Endothelial cell of umbilical vein (primary cell): ENCODE data around the gene MOB1A. TPM values are rescaled to one million over a fixed set of nuclear protein-coding genes. Genes with fewer than 3 reads are reported as not detected.

Experiments used
- BruUV-seq: library from RNA; stranded (reverse); fragments of 400-500 nt; replicated peaks from 2 replicates; lab custom pipeline; 2021; lab: Mats Ljungman, UMichigan
- CTCF ChIA-PET: fragments of 300-600, 350-600 bp; sonication (Branson Sonifier 250); formaldehyde crosslinking; loops from one replicate; lab custom pipeline; 2021; ENCODE audit warnings: antibody characterized with exemption, inconsistent platforms; lab: Charles Lee
- POLR2A ChIA-PET: fragments of 300-600, 350-600 bp; sonication (Branson Sonifier 250); formaldehyde crosslinking; loops from one replicate; lab custom pipeline; 2021; ENCODE audit warnings: antibody characterized with exemption, inconsistent platforms; lab: Charles Lee
- DNase-seq: peaks from one replicate; pipeline ENCODE4 v3.0.0-alpha.2; 2011; ENCODE audit warnings: low read depth, low spot score
- FAIRE-seq: peaks from 2 replicates; lab custom pipeline; 2011; peaks lifted over from hg19 to GRCh38; lab: Jason Lieb, UNC
- H2AFZ ChIP-seq: 2 replicates; pipeline ENCODE4 v1.6.0; 2012; ENCODE audit warnings: low read depth, low read length, control low read depth, inconsistent platforms
- H3K27ac ChIP-seq: 2 replicates; pipeline ENCODE4 v1.5.1; 2011; ENCODE audit warnings: low read depth, mild to moderate bottlenecking, control low read depth, low read length, moderate library complexity; ENCODE audit not compliant: insufficient read depth
- H3K27me3 ChIP-seq, 2 experiments: 2 replicates each; pipeline versions ENCODE4 v1.6.0 to v1.6.1; 2011; ENCODE audit warnings: low read length in 2 of 2, mixed read lengths in 1 of 2; ENCODE audit not compliant: control insufficient read depth in 2 of 2, insufficient read depth in 2 of 2
- H3K36me3 ChIP-seq, 2 experiments: 2 replicates in 1 of 2; 3 replicates in 1 of 2; pipeline ENCODE4 v1.5.1; 2011; ENCODE audit warnings: low read length in 2 of 2, mild to moderate bottlenecking in 1 of 2, moderate library complexity in 1 of 2; ENCODE audit not compliant: control insufficient read depth in 2 of 2, insufficient read depth in 2 of 2; ENCODE audit errors: extremely low read depth in 1 of 2
- H3K4me1 ChIP-seq: 3 replicates; pipeline ENCODE4 v1.5.1; 2011; ENCODE audit warnings: mild to moderate bottlenecking, low read length; ENCODE audit not compliant: control insufficient read depth, insufficient read depth; ENCODE audit errors: extremely low read depth
- H3K4me2 ChIP-seq: 2 replicates; pipeline ENCODE4 v1.6.1; 2011; ENCODE audit warnings: low read length, control low read depth, mixed read lengths; ENCODE audit not compliant: insufficient read depth
- H3K4me3 ChIP-seq, 3 experiments: fragments of 200-600 bp in 1 of 3; sonication (generic), shearing (Covaris generic) in 1 of 3; replicated peaks in 1 of 3; 2 replicates each; pipeline ENCODE4 v1.5.1; 2011 to 2016; ENCODE audit warnings: control low read depth in 3 of 3, low read length in 3 of 3, mild to moderate bottlenecking in 2 of 3, inconsistent platforms in 1 of 3, low read depth in 1 of 3, moderate library complexity in 1 of 3; ENCODE audit not compliant: insufficient read depth in 1 of 3
- H3K79me2 ChIP-seq: 2 replicates; pipeline ENCODE4 v1.6.0; 2012; ENCODE audit warnings: low read length, inconsistent platforms; ENCODE audit not compliant: control insufficient read depth, insufficient read depth
- H3K9ac ChIP-seq: replicated peaks from 2 replicates; pipeline ENCODE3; 2011; ENCODE audit warnings: low read length, control low read depth; ENCODE audit not compliant: insufficient read depth; ENCODE audit errors: extremely low read depth
- H3K9me1 ChIP-seq: replicated peaks from 3 replicates; pipeline ENCODE4 v1.6.0; 2011; ENCODE audit warnings: mild to moderate bottlenecking, low read length; ENCODE audit not compliant: control insufficient read depth, insufficient read depth; ENCODE audit errors: extremely low read depth
- H3K9me3 ChIP-seq: replicated peaks from 2 replicates; pipeline ENCODE4 v1.5.1; 2012; ENCODE audit warnings: low read length, inconsistent platforms; ENCODE audit not compliant: control insufficient read depth, insufficient read depth
- H4K20me1 ChIP-seq: replicated peaks from 2 replicates; pipeline ENCODE3; 2011; ENCODE audit warnings: mild to moderate bottlenecking, low read length; ENCODE audit not compliant: control insufficient read depth, insufficient read depth; ENCODE audit errors: extremely low read depth
- CTCF ChIP-seq, 2 donors: IDR thresholded peaks; 1 replicate in 1 of 2; 2 replicates in 1 of 2; pipeline ENCODE4 v1.5.1; 2011; ENCODE audit warnings: low read length in 2 of 2, mild to moderate bottlenecking in 2 of 2, moderate library complexity in 2 of 2, control low read depth in 1 of 2, inconsistent platforms in 1 of 2, low read depth in 1 of 2; ENCODE audit not compliant: insufficient read depth in 1 of 2; ENCODE audit errors: extremely low read depth in 1 of 2
- EZH2 ChIP-seq: IDR thresholded peaks from 2 replicates; pipeline ENCODE4 v1.6.1; 2012; ENCODE audit warnings: borderline replicate concordance, low read depth, mild to moderate bottlenecking, moderate library complexity, low read length, inconsistent platforms; ENCODE audit not compliant: severe bottlenecking
- FOS ChIP-seq: IDR thresholded peaks from 2 replicates; pipeline ENCODE4 v1.6.1; 2011; ENCODE audit warnings: mild to moderate bottlenecking, low read length, moderate library complexity, borderline replicate concordance; ENCODE audit not compliant: insufficient read depth
- GATA2 ChIP-seq: IDR thresholded peaks from 2 replicates; pipeline ENCODE4 v1.7.0; 2011; ENCODE audit warnings: low read depth, mild to moderate bottlenecking, moderate library complexity, mixed read lengths, low read length; ENCODE audit not compliant: insufficient read length, insufficient read depth
- JUN ChIP-seq: IDR thresholded peaks from 2 replicates; pipeline ENCODE4 v1.6.1; 2011; ENCODE audit warnings: borderline replicate concordance, low read depth; ENCODE audit not compliant: insufficient read length, insufficient read depth
- MAX ChIP-seq: IDR thresholded peaks from 2 replicates; pipeline ENCODE4 v1.6.1; 2011; ENCODE audit not compliant: insufficient read depth, insufficient read length
- MYC ChIP-seq: IDR thresholded peaks from one replicate; pipeline ENCODE4 v1.6.1; 2011; ENCODE audit warnings: mild to moderate bottlenecking, low read depth, low read length
- POLR2A ChIP-seq: IDR thresholded peaks from 2 replicates; pipeline ENCODE4 v1.6.1; 2012; ENCODE audit warnings: low read depth, mild to moderate bottlenecking, control low read depth, low read length
- POLR2AphosphoS5 ChIP-seq: IDR thresholded peaks from 2 replicates; pipeline ENCODE4 v1.6.1; 2012; ENCODE audit warnings: low read depth, mild to moderate bottlenecking, control low read depth, low read length, moderate library complexity; ENCODE audit not compliant: insufficient read depth
- dilution Hi-C: fragments of 300-500 bp; cut with MboI; formaldehyde crosslinking; loops from one replicate; pipeline ENCODE4 v1.15.0; 2019; ENCODE audit warnings: low sequenced_read_pairs; ENCODE audit not compliant: extremely low pct_ligation_motif_present
- intact Hi-C: fragments of 100-400 bp; cut with micrococcal nuclease; formaldehyde crosslinking; loops from one replicate; pipeline ENCODE4 v1.10.0; 2022
- polyA plus RNA-seq, 4 experiments: library from polyadenylated mRNA; depleted of rRNA in 3 of 4; stranded (reverse) in 3 of 4; unstranded in 1 of 4; fragments of >200 nt; gene quantifications; 2 replicates each; pipeline versions ENCODE4 v1.2.1 to v1.2.3, GENCODE V29; 2011 to 2012; ENCODE audit warnings: missing spikeins in 1 of 4
- total RNA-seq: library from RNA; stranded (reverse); gene quantifications from 2 replicates; pipeline ENCODE4 v1.2.3, GENCODE V29; 2021

MOB1A gene
- total and polyA plus RNA-seq, 2 donors (not counting 3 experiments of a cell fraction or from before 2014, with no cell fraction given): 25.3 to 112 TPM

- Histone ChIP-seq H3K27me3 (no peaks in the 10 kb centered on the region), H3K4me3 (no peak overlapping the region), H2AFZ (no peak overlapping the region), H3K9ac (no peak overlapping the region), H3K9me3 (no peaks in the 10 kb centered on the region), H3K9me1 (no peaks in the 10 kb centered on the region), H4K20me1 (no peaks in the 10 kb centered on the region), H3K4me1 (no peaks in the 10 kb centered on the region), H3K79me2 (no peaks in the 10 kb centered on the region), H3K36me3 (peaks cover 0 to 3% of the 10 kb centered on the region in 2 experiments), H3K4me2 (no peak overlapping the region), H3K27ac (no peak overlapping the region)
- dilution Hi-C loops (no loop called here), intact Hi-C loops (loop anchor here (5.0 kb wide), 1 partner anchor 906 kb away; the partner anchor contains the start of genes CCT7 and PRADC1)
- ChIA-PET POLR2A (no interaction called here), CTCF (interaction anchor here (0.7 to 1.9 kb wide), 5 partner anchors 11 to 311 kb away, joined by 3 to 6 read pairs (median 3); partner anchors contain the start of gene STAMBP)
- no TSS peak for BruUV-seq
- FAIRE-seq: no peak
- DNase-seq: no peak
- no peak for TF ChIP-seq EZH2
- no peak for TF ChIP-seq JUN
- no peak for TF ChIP-seq FOS
- no peak for TF ChIP-seq MYC
- no peak for TF ChIP-seq POLR2A
- no peak for TF ChIP-seq MAX
- TF ChIP-seq GATA2: no peak
- no peak for TF ChIP-seq POLR2AphosphoS5
- TF ChIP-seq CTCF (IDR thresholded peaks at IDR 0.05; ENCODE audit: extremely low read depth in 1 of 2, insufficient read depth in 1 of 2, low read depth in 1 of 2, low read length in 2 of 2): no peak
Measured at GRCh38 chr2:74137651-74138599, 40.8 kb downstream of the MOB1A start.
